ENCODE results near the gene TLX2.

TLX2 gene

GRCh38 chr2:74526649-74527230 is 12.5 kb downstream of the TLX2 start:
- Histone ChIP-seq H3K4me3 (ENCODE audit: low read length) (no peak overlapping the region), H2AFZ (ENCODE audit: low read depth, low read length) (no peak overlapping the region), H3K9me3 (ENCODE audit: low read length) (no peaks in the 10 kb centered on the region), H3K36me3 (ENCODE audit: insufficient read depth, low read length) (peaks cover 30% of the 10 kb centered on the region), H3K27me3 (ENCODE audit: insufficient read depth, low read length) (peaks cover 10% of the 10 kb centered on the region), H3K4me1 (ENCODE audit: insufficient read depth, low read length) (peaks cover 25% of the 10 kb centered on the region)

GRCh38 chr2:74527741-74528140 is 13.5 kb downstream of the TLX2 start:
- Histone ChIP-seq H3K36me3 (ENCODE audit: insufficient read depth, low read length) (peaks cover 38% of the 10 kb centered on the region), H3K4me3 (ENCODE audit: low read length) (no peak overlapping the region), H3K4me1 (ENCODE audit: insufficient read depth, low read length) (peaks cover 27% of the 10 kb centered on the region), H3K9me3 (ENCODE audit: low read length) (no peaks in the 10 kb centered on the region), H3K27me3 (ENCODE audit: insufficient read depth, low read length) (no peaks in the 10 kb centered on the region), H2AFZ (ENCODE audit: low read depth, low read length) (no peak overlapping the region)

- Histone ChIP-seq H3K4me3 (ENCODE audit: low read length) (peak overlapping the region; percentile 82), H3K9me3 (ENCODE audit: low read length) (no peaks in the 10 kb centered on the region), H2AFZ (ENCODE audit: low read depth, low read length) (peak overlapping the region; percentile 52), H3K27me3 (ENCODE audit: insufficient read depth, low read length) (no peaks in the 10 kb centered on the region), H3K36me3 (ENCODE audit: insufficient read depth, low read length) (peaks cover 44% of the 10 kb centered on the region), H3K4me1 (ENCODE audit: insufficient read depth, low read length) (peaks cover 27% of the 10 kb centered on the region)
Observed at GRCh38 chr2:74528600-74529356, 14.5 kb downstream of the TLX2 start.

- Histone ChIP-seq H3K36me3 (ENCODE audit: insufficient read depth, low read length) (peaks cover 48% of the 10 kb centered on the region), H3K9me3 (ENCODE audit: low read length) (no peaks in the 10 kb centered on the region), H2AFZ (ENCODE audit: low read depth, low read length) (peak within 1 kb of the TSS; percentile 62), H3K4me1 (ENCODE audit: insufficient read depth, low read length) (peaks cover 27% of the 10 kb centered on the region), H3K27me3 (ENCODE audit: insufficient read depth, low read length) (no peaks in the 10 kb centered on the region), H3K4me3 (ENCODE audit: low read length) (peak within 1 kb of the TSS; percentile 82)
Observed at GRCh38 chr2:74529357-74530238, 15.3 kb downstream of the TLX2 start, which contains the start of the genes AUP1 and HTRA2. Gene AUP1, minus strand, starts transcription at chr2:74529706. Its CDS starts 77 bp downstream, at chr2:74529629. Gene HTRA2, plus strand, starts transcription at chr2:74529933. Its CDS starts 74 bp downstream, at chr2:74530007.

- Histone ChIP-seq H3K36me3 (ENCODE audit: insufficient read depth, low read length) (peaks cover 49% of the 10 kb centered on the region), H3K9me3 (ENCODE audit: low read length) (no peaks in the 10 kb centered on the region), H3K27me3 (ENCODE audit: insufficient read depth, low read length) (no peaks in the 10 kb centered on the region), H3K4me3 (ENCODE audit: low read length) (peak overlapping the region; percentile 82), H3K4me1 (ENCODE audit: insufficient read depth, low read length) (peaks cover 27% of the 10 kb centered on the region), H2AFZ (ENCODE audit: low read depth, low read length) (peak overlapping the region; percentile 62)
Observed at GRCh38 chr2:74530239-74531187, 16.3 kb downstream of the TLX2 start.

GRCh38 chr2:74531666-74532065 is 17.4 kb downstream of the TLX2 start:
- H3K9me3 ChIP-seq (ENCODE audit: low read length): no peaks in the 10 kb centered on the region
- H3K4me1 ChIP-seq (ENCODE audit: insufficient read depth, low read length): peaks cover 27% of the 10 kb centered on the region
- peaks cover 38% of the 10 kb centered on the region for H3K36me3 ChIP-seq (ENCODE audit: insufficient read depth, low read length)
- H2AFZ ChIP-seq (ENCODE audit: low read depth, low read length): no peak overlapping the region
- no peak overlapping the region for H3K4me3 ChIP-seq (ENCODE audit: low read length)
- no peaks in the 10 kb centered on the region for H3K27me3 ChIP-seq (ENCODE audit: insufficient read depth, low read length)

GRCh38 chr2:74532222-74532621 is 18.0 kb downstream of the TLX2 start:
- Histone ChIP-seq H3K9me3 (ENCODE audit: low read length) (no peaks in the 10 kb centered on the region), H3K4me3 (ENCODE audit: low read length) (no peak overlapping the region), H3K4me1 (ENCODE audit: insufficient read depth, low read length) (peaks cover 27% of the 10 kb centered on the region), H3K36me3 (ENCODE audit: insufficient read depth, low read length) (peaks cover 32% of the 10 kb centered on the region), H3K27me3 (ENCODE audit: insufficient read depth, low read length) (no peaks in the 10 kb centered on the region), H2AFZ (ENCODE audit: low read depth, low read length) (no peak overlapping the region)

GRCh38 chr2:74533464-74533863 is 19.2 kb downstream of the TLX2 start:
- no peaks in the 10 kb centered on the region for H3K27me3 ChIP-seq (ENCODE audit: insufficient read depth, low read length)
- H2AFZ ChIP-seq (ENCODE audit: low read depth, low read length): no peak overlapping the region
- H3K4me3 ChIP-seq (ENCODE audit: low read length): no peak overlapping the region
- no peaks in the 10 kb centered on the region for H3K9me3 ChIP-seq (ENCODE audit: low read length)
- peaks cover 22% of the 10 kb centered on the region for H3K36me3 ChIP-seq (ENCODE audit: insufficient read depth, low read length)
- H3K4me1 ChIP-seq (ENCODE audit: insufficient read depth, low read length): peaks cover 23% of the 10 kb centered on the region

- Histone ChIP-seq H3K4me3 (ENCODE audit: low read length) (no peak overlapping the region), H3K36me3 (ENCODE audit: insufficient read depth, low read length) (peaks cover 22% of the 10 kb centered on the region), H2AFZ (ENCODE audit: low read depth, low read length) (no peak overlapping the region), H3K9me3 (ENCODE audit: low read length) (no peaks in the 10 kb centered on the region), H3K27me3 (ENCODE audit: insufficient read depth, low read length) (no peaks in the 10 kb centered on the region), H3K4me1 (ENCODE audit: insufficient read depth, low read length) (peaks cover 15% of the 10 kb centered on the region)
Observed at GRCh38 chr2:74534411-74534810, 20.2 kb downstream of the TLX2 start.

GRCh38 chr2:74535440-74535965 is 21.3 kb downstream of the TLX2 start:
- Histone ChIP-seq H3K36me3 (ENCODE audit: insufficient read depth, low read length) (peaks cover 22% of the 10 kb centered on the region), H3K9me3 (ENCODE audit: low read length) (no peaks in the 10 kb centered on the region), H3K4me1 (ENCODE audit: insufficient read depth, low read length) (peaks cover 14% of the 10 kb centered on the region), H2AFZ (ENCODE audit: low read depth, low read length) (no peak overlapping the region), H3K4me3 (ENCODE audit: low read length) (no peak overlapping the region), H3K27me3 (ENCODE audit: insufficient read depth, low read length) (no peaks in the 10 kb centered on the region)

- Histone ChIP-seq H3K36me3 (ENCODE audit: insufficient read depth, low read length) (peaks cover 22% of the 10 kb centered on the region), H3K4me1 (ENCODE audit: insufficient read depth, low read length) (peaks cover 5% of the 10 kb centered on the region), H2AFZ (ENCODE audit: low read depth, low read length) (no peak overlapping the region), H3K27me3 (ENCODE audit: insufficient read depth, low read length) (no peaks in the 10 kb centered on the region), H3K9me3 (ENCODE audit: low read length) (no peaks in the 10 kb centered on the region), H3K4me3 (ENCODE audit: low read length) (no peak overlapping the region)
Observed at GRCh38 chr2:74536166-74536950, 22.1 kb downstream of the TLX2 start.
